H1 (cell line): ENCODE measurements around the gene ANKRD7. TPM values are rescaled to one million over a fixed set of nuclear protein-coding genes. Genes with fewer than 3 reads are reported as not detected.

Experiments used
- CHD7 ChIP-seq: fragments of 300-600 bp; sonication (generic); IDR thresholded peaks from 2 replicates; pipeline ENCODE4 v1.7.1; 2012; ENCODE audit warnings: low read length, moderate library complexity, mild to moderate bottlenecking, inconsistent platforms; ENCODE audit not compliant: insufficient replicate concordance
- CREB1 ChIP-seq: IDR thresholded peaks from 2 replicates; pipeline ENCODE4 v1.6.1; 2012; ENCODE audit warnings: inconsistent platforms
- SP1 ChIP-seq: IDR thresholded peaks from 2 replicates; pipeline ENCODE4 v1.6.1; 2011; ENCODE audit warnings: low read depth, low read length
- polyA plus RNA-seq, 7 experiments: library from polyadenylated mRNA; depleted of rRNA in 3 of 7; stranded (reverse) in 5 of 7; unstranded in 2 of 7; fragments of >200 nt in 5 of 7; fragments of 200-250 nt in 2 of 7; gene quantifications; 1 replicate in 5 of 7; 2 replicates in 1 of 7; 4 replicates in 1 of 7; pipeline versions ENCODE4 v1.2.1 to v1.2.3, GENCODE V29; 2011 to 2013; ENCODE audit warnings: missing spikeins in 2 of 7, mixed read lengths in 2 of 7
- total RNA-seq: library from RNA; stranded (reverse); fragmentation: NEBNext Ultra II Directional; extraction: Animal tissue kit (Norgen Biotek cat#: 25700); gene quantifications from 2 replicates; pipeline ENCODE4 v1.2.1, GENCODE V29; 2021

The ANKRD7 gene
- total and polyA plus RNA-seq, 2 of the 8 experiments (the other 6 are each of a cell fraction or from before 2014, with no cell fraction given): not detected

- TF ChIP-seq CHD7: no peak
- no peak for TF ChIP-seq CREB1
- no peak for TF ChIP-seq SP1
These were observed 40.3 kb downstream of the ANKRD7 start (continued) for GRCh38 chr7:118264836-118265235.
